ENCODE measurements around the gene SLC16A7. TPM values are rescaled to one million over a fixed set of nuclear protein-coding genes. Genes with fewer than 3 reads are reported as not detected.

The SLC16A7 gene
- total RNA-seq, 4 donors from 2014 or later, result 16.9 to 45.4 (median 27.1) TPM

GRCh38 chr12:59626382-59626781, 30.6 kb downstream of the SLC16A7 start:
- no peak for TF ChIP-seq POLR2AphosphoS5 (IDR thresholded peaks at IDR 0.05)
- no peak for TF ChIP-seq EP300 (IDR thresholded peaks at IDR 0.05)
- no peak for TF ChIP-seq POLR2A (IDR thresholded peaks at IDR 0.05; ENCODE audit: low read depth)
- no peak for TF ChIP-seq CTCF (IDR thresholded peaks at IDR 0.05)
- peaks cover 0 to 11% (median 5%) of the 10 kb centered on the region in 4 donors for H3K4me1 ChIP-seq
- intact Hi-C loops (cut with DNase I), result no loop called here
- H3K27me3 ChIP-seq, result no peaks in the 10 kb centered on the region
- H3K4me3 ChIP-seq, result no peak overlapping the region
- H3K27ac ChIP-seq (replicated peaks in 1 of 4), result no peak overlapping the region
- no peak for DNase-seq (ENCODE audit: extremely low spot score)
- no peaks in the 10 kb centered on the region for H3K9me3 ChIP-seq
- no peaks in the 10 kb centered on the region for H3K36me3 ChIP-seq
- WGBS, result 63% methylated on average over 1 of the region's 1 CpG

GRCh38 chr12:59627582-59627981, 31.8 kb downstream of the SLC16A7 start:
- Histone ChIP-seq H3K4me3 (no peak overlapping the region), H3K4me1 (peaks cover 0 to 20% (median 6%) of the 10 kb centered on the region in 4 donors), H3K9me3 (no peaks in the 10 kb centered on the region), H3K27ac (replicated peaks in 1 of 4) (no peak overlapping the region), H3K36me3 (no peaks in the 10 kb centered on the region), H3K27me3 (no peaks in the 10 kb centered on the region)
- DNase-seq (ENCODE audit: extremely low spot score), result no peak
- intact Hi-C loops (cut with DNase I), result no loop called here
- TF ChIP-seq POLR2AphosphoS5 (IDR thresholded peaks at IDR 0.05), result no peak
- TF ChIP-seq POLR2A (IDR thresholded peaks at IDR 0.05; ENCODE audit: low read depth), result no peak
- no peak for TF ChIP-seq CTCF (IDR thresholded peaks at IDR 0.05)

- Histone ChIP-seq H3K27ac (replicated peaks in 1 of 4) (no peak overlapping the region), H3K27me3 (no peaks in the 10 kb centered on the region), H3K9me3 (no peaks in the 10 kb centered on the region), H3K36me3 (no peaks in the 10 kb centered on the region), H3K4me1 (peaks cover 0 to 20% (median 9%) of the 10 kb centered on the region in 4 donors), H3K4me3 (no peak overlapping the region)
- 90% methylated on average over 3 of the region's 3 CpGs for WGBS
- intact Hi-C loops (cut with DNase I), result no loop called here
- no peak for TF ChIP-seq POLR2AphosphoS5 (IDR thresholded peaks at IDR 0.05)
- no peak for TF ChIP-seq POLR2A (IDR thresholded peaks at IDR 0.05; ENCODE audit: low read depth)
- no peak for TF ChIP-seq EP300 (IDR thresholded peaks at IDR 0.05)
- no peak for TF ChIP-seq CTCF (IDR thresholded peaks at IDR 0.05)
- no peak for DNase-seq (ENCODE audit: extremely low spot score)
Observed at GRCh38 chr12:59629890-59630289, 34.1 kb downstream of the SLC16A7 start.

- TF ChIP-seq POLR2A (IDR thresholded peaks at IDR 0.05; ENCODE audit: low read depth), result no peak
- Histone ChIP-seq H3K27me3 (no peaks in the 10 kb centered on the region), H3K9me3 (no peaks in the 10 kb centered on the region), H3K4me3 (no peak overlapping the region), H3K27ac (replicated peaks in 1 of 4) (no peak overlapping the region), H3K36me3 (no peaks in the 10 kb centered on the region), H3K4me1 (peaks cover 0 to 10% (median 5%) of the 10 kb centered on the region in 4 donors)
- no peak for DNase-seq (ENCODE audit: extremely low spot score)
- intact Hi-C loops (cut with DNase I), result no loop called here
- WGBS, result 57% methylated on average over 1 of the region's 1 CpG
Observed at GRCh38 chr12:59632408-59632807, 36.6 kb downstream of the SLC16A7 start.

- TF ChIP-seq EP300 (IDR thresholded peaks at IDR 0.05) (no peak), CTCF (IDR thresholded peaks at IDR 0.05) (no peak), POLR2AphosphoS5 (IDR thresholded peaks at IDR 0.05) (no peak)
- Histone ChIP-seq H3K27me3 (no peaks in the 10 kb centered on the region), H3K9me3 (no peaks in the 10 kb centered on the region), H3K4me1 (peaks cover 0 to 10% (median 5%) of the 10 kb centered on the region in 4 donors), H3K4me3 (no peak overlapping the region), H3K27ac (replicated peaks in 1 of 4) (no peak overlapping the region), H3K36me3 (no peaks in the 10 kb centered on the region)
- no peak for DNase-seq (ENCODE audit: extremely low spot score)
- intact Hi-C loops (cut with DNase I), result no loop called here
- 90% methylated on average over 1 of the region's 1 CpG for WGBS
Observed at GRCh38 chr12:59634254-59634653, 38.4 kb downstream of the SLC16A7 start.
